ENCODE results near the gene LDLRAD4. TPM values are rescaled to one million over a fixed set of nuclear protein-coding genes. Genes with fewer than 3 reads are reported as not detected.
"Not testable (repeated sequence)": the region's sequence is repeated elsewhere in the genome, so short reads cannot be mapped to it uniquely, and the experiment has no call there.

The LDLRAD4 gene
- total RNA-seq, 2 donors from 2014 or later, result 11.7 to 17.0 TPM

GRCh38 chr18:13684546-13684945 lies 466.0 kb downstream of the LDLRAD4 start:
- Histone ChIP-seq H3K4me1 (no peaks in the 10 kb centered on the region), H3K27ac (no peak overlapping the region), H3K36me3 (no peaks in the 10 kb centered on the region), H3K9me3 (no peaks in the 10 kb centered on the region), H3K27me3 (no peaks in the 10 kb centered on the region), H3K9ac (ENCODE audit: low read depth in 2 of 2, low read length in 2 of 2) (no peak overlapping the region), H3K4me3 (no peak overlapping the region)
- DNase-seq, result no peak
- TF ChIP-seq, protein P1, sequence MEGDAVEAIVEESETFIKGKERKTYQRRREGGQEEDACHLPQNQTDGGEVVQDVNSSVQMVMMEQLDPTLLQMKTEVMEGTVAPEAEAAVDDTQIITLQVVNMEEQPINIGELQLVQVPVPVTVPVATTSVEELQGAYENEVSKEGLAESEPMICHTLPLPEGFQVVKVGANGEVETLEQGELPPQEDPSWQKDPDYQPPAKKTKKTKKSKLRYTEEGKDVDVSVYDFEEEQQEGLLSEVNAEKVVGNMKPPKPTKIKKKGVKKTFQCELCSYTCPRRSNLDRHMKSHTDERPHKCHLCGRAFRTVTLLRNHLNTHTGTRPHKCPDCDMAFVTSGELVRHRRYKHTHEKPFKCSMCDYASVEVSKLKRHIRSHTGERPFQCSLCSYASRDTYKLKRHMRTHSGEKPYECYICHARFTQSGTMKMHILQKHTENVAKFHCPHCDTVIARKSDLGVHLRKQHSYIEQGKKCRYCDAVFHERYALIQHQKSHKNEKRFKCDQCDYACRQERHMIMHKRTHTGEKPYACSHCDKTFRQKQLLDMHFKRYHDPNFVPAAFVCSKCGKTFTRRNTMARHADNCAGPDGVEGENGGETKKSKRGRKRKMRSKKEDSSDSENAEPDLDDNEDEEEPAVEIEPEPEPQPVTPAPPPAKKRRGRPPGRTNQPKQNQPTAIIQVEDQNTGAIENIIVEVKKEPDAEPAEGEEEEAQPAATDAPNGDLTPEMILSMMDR (IDR thresholded peaks at IDR 0.05), result no peak
- intact Hi-C loops (cut with DNase I), result no loop called here

DNA sequence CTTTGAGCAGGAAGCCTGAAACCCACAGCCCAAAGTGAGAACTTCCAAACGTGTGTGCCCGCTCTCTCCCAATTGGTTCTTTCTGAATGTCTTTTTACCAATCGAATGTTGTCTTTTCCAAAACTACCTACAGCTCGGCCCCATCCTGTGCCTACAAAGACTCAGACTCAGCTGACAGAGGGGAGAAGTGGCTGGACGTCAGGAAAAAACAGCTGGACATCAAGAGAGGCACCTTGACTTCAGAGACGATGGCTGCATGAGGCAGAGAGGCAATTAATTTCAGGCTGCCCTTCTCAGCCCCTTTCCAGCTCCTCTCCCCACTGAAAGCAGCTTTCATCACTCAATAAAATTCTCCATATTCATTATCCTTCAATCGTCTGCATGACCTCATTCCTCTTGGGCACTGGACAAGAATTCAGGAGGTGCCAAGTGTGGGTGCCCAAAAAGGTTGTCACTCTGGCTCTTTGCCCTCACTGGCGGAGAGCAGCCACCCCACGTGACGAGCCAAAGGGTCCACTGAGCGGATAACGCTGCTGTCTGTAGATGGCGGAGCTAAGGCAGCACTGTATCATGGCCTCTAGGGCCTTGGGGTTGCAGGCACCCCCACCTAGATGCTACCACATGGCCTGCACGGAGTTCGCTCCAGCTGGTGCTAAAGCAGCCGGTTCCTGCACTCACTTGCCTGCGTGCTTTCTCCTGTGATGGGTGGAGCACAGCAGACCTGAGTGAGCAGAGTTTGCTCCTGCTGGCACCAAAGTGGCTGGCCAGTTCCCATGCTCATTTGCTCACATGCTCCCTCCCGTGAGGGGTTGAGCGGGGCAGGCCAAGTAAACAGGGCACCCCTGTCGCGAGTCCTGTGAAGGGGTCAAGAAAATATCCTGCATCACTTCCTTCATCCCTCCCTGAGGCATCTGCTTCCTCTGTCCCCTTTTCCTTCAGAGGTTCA lies 469.9 kb downstream of the LDLRAD4 start:
- no peaks in the 10 kb centered on the region for H3K36me3 ChIP-seq
- intact Hi-C loops (cut with DNase I), result no loop called here
- no peaks in the 10 kb centered on the region for H3K27me3 ChIP-seq
- no peaks in the 10 kb centered on the region for H3K4me1 ChIP-seq
- H3K9me3 ChIP-seq, result no peaks in the 10 kb centered on the region
- H3K4me3 ChIP-seq, result no peak overlapping the region
- no peak for DNase-seq
- TF ChIP-seq, protein P1 (IDR thresholded peaks at IDR 0.05), result no peak
- no peak overlapping the region for H3K9ac ChIP-seq (ENCODE audit: low read depth in 2 of 2, low read length in 2 of 2)
- no peak overlapping the region for H3K27ac ChIP-seq

- intact Hi-C loops (cut with DNase I), result not testable (repeated sequence)
Observed at GRCh38 chr18:13690060-13690459, 471.5 kb downstream of the LDLRAD4 start.

DNA sequence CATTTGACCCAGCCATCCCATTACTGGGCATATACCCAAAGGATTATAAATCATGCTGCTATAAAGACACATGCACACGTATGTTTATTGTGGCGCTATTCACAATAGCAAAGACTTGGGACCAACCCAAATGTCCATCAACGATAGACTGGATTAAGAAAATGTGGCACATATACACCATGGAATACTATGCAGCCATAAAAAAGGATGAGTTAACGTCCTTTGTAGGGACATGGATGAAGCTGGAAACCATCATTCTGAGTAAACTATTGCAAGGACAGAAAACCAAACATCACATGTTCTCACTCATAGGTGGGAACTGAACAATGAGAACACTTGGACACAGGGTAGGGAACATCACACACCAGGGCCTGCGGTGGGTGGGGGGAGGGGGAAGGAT lies 476.8 kb downstream of the LDLRAD4 start:
- not testable (repeated sequence) for H3K4me3 ChIP-seq

More at GRCh38 chr18:13690060-13690459, 471.5 kb downstream of the LDLRAD4 start:
- not testable (repeated sequence) for H3K27ac ChIP-seq; H3K4me1 ChIP-seq; H3K36me3 ChIP-seq; H3K9me3 ChIP-seq; H3K4me3 ChIP-seq; DNase-seq; H3K9ac ChIP-seq (ENCODE audit: low read depth in 2 of 2, low read length in 2 of 2); H3K27me3 ChIP-seq

GRCh38 chr18:13696961-13697360 lies 478.4 kb downstream of the LDLRAD4 start:
- TF ChIP-seq, protein P1 (IDR thresholded peaks at IDR 0.05), result no peak
- Histone ChIP-seq H3K27ac (no peak overlapping the region), H3K9ac (ENCODE audit: low read depth in 2 of 2, low read length in 2 of 2) (no peak overlapping the region), H3K4me3 (no peak overlapping the region), H3K36me3 (no peaks in the 10 kb centered on the region), H3K9me3 (no peaks in the 10 kb centered on the region), H3K27me3 (no peaks in the 10 kb centered on the region), H3K4me1 (no peaks in the 10 kb centered on the region)
- intact Hi-C loops (cut with DNase I), result no loop called here
- DNase-seq, result no peak

More for the DNA sequence above, 476.8 kb downstream of the LDLRAD4 start:
- H3K27ac ChIP-seq; intact Hi-C loops (cut with DNase I); H3K9ac ChIP-seq (ENCODE audit: low read depth in 2 of 2, low read length in 2 of 2); H3K36me3 ChIP-seq; H3K9me3 ChIP-seq; DNase-seq; H3K27me3 ChIP-seq; H3K4me1 ChIP-seq: not testable (repeated sequence)

- Histone ChIP-seq H3K9ac (ENCODE audit: low read depth in 2 of 2, low read length in 2 of 2) (no peak overlapping the region), H3K27ac (no peak overlapping the region), H3K36me3 (no peaks in the 10 kb centered on the region), H3K4me3 (no peak overlapping the region), H3K9me3 (no peaks in the 10 kb centered on the region), H3K27me3 (no peaks in the 10 kb centered on the region), H3K4me1 (no peaks in the 10 kb centered on the region)
- TF ChIP-seq, protein P1 (IDR thresholded peaks at IDR 0.05), result no peak
- no peak for DNase-seq
- intact Hi-C loops (cut with DNase I), result loop anchor here (10.0 kb wide), 1 partner anchor 45 kb away; no protein-coding TSS in a partner anchor
Observed at GRCh38 chr18:13700153-13700552, 481.6 kb downstream of the LDLRAD4 start.

Small RNA genes lying within 50 kb of the gene (microRNA-seq; reads per million reads assigned to microRNA genes)
- gene MIR4526 (not detected), gene MIR5190 (not detected)

Other genes starting within 250 kb of the LDLRAD4 start
- gene CEP192, start 227.4 kb upstream of the LDLRAD4 start, total RNA-seq, result 10 to 100 TPM; 23.7 to 26.9 TPM